SK-N-MC (cell line): ENCODE results near the gene HOXA5.

Experiments used
- EZH2 ChIP-seq: fragments of 200-600 bp; sonication (generic); IDR thresholded peaks from one replicate; pipeline ENCODE4 v1.6.1; 2017; ENCODE audit warnings: antibody characterized with exemption
- POLR2AphosphoS5 ChIP-seq: IDR thresholded peaks from 2 replicates; pipeline ENCODE4 v1.6.1; 2012; ENCODE audit warnings: mild to moderate bottlenecking, low read depth, low read length, borderline replicate concordance

DNA sequence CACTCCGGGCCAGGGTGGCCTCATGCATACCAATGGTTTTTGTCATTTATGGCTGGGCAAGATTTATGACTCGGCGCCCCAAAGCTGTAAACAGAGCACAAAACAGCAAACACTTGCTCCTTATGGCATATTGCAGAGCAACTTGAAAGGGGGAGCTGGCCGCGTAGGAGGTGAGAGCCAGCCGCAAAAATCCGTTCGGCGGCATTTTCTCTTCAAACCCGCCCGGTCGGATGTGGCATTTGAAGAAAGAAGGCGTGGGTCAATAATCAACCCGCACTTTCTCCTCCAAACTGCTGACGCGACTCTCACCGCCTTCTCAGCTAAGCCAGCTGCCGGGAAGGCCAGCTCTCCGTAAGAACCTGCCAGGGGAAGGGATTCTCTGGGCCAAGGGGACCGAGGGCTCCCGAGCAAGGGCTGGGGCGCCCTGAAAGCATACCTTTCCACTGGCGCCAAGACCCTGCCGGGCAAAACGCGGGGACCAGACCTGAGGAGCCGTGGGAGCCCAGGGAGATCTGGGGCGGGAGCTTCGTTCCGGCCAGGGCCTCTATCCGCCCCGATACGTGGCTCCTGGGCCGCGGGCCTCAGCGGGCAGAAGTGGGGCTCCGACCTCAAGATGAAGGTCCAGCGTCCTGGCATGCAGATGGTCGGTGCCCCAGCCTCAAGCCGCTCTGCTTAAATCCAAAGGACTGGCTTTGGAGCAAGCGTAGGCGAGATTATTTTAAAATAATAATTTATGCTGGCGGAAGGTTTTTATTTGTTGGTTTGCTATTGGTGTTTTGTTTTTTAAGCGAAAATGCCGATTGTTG, 28.1 kb downstream of the HOXA5 start:
- TF ChIP-seq POLR2AphosphoS5 (no peak), EZH2 (peak; percentile 99)
